ENCODE results near the gene ZNF512B. TPM values are rescaled to one million over a fixed set of nuclear protein-coding genes. Genes with fewer than 3 reads are reported as not detected.

ZNF512B gene
- total and polyA plus RNA-seq, 2 donors (not counting 3 experiments of a cell fraction or from before 2014, with no cell fraction given) = 8.7 to 30.0 TPM

DNA sequence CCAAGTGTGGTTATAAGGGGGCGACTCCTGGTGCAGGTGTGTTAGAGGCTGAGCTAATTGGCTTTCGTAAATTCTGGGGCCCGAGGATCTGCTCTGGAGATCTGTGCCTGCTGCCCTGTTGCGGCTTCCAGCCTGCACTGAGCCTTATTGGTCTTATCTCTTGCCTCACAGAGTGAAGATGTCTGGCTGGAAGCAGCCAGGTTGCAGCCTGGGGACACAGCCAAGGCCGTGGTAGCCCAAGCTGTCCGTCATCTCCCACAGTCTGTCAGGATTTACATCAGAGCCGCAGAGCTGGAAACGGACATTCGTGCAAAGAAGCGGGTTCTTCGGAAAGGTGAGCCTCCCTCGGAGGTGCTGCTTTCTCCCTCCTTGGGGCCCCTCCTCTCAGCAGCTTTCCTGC, 31.2 kb upstream of the ZNF512B start:
- Histone ChIP-seq H3K9ac (replicated peaks; ENCODE audit: extremely low read depth, insufficient read depth, low read length) (no peak overlapping the region), H3K4me3 (replicated peaks in 1 of 3; ENCODE audit: insufficient read depth in 1 of 3, low read depth in 1 of 3, low read length in 3 of 3) (no peak overlapping the region), H3K27ac (ENCODE audit: insufficient read depth, low read depth, low read length) (no peak overlapping the region), H3K4me1 (ENCODE audit: control insufficient read depth, extremely low read depth, insufficient read depth, low read length) (no peaks in the 10 kb centered on the region), H3K27me3 (ENCODE audit: control insufficient read depth in 2 of 2, insufficient read depth in 2 of 2, low read length in 2 of 2) (no peaks in the 10 kb centered on the region), H2AFZ (ENCODE audit: low read depth, low read length) (no peak overlapping the region), H3K36me3 (ENCODE audit: control insufficient read depth in 2 of 2, extremely low read depth in 1 of 2, insufficient read depth in 2 of 2, low read length in 2 of 2) (peaks cover 8 to 56% of the 10 kb centered on the region in 2 experiments), H3K9me1 (replicated peaks; ENCODE audit: control insufficient read depth, extremely low read depth, insufficient read depth, low read length) (no peaks in the 10 kb centered on the region), H3K9me3 (replicated peaks; ENCODE audit: control insufficient read depth, insufficient read depth, low read length) (no peaks in the 10 kb centered on the region), H3K4me2 (ENCODE audit: insufficient read depth, low read length) (no peak overlapping the region), H3K79me2 (ENCODE audit: control insufficient read depth, insufficient read depth, low read length) (no peaks in the 10 kb centered on the region), H4K20me1 (replicated peaks; ENCODE audit: control insufficient read depth, extremely low read depth, insufficient read depth, low read length) (no peaks in the 10 kb centered on the region)
- CTCF ChIA-PET = no interaction called here
- dilution Hi-C loops (cut with MboI; ENCODE audit: extremely low pct_ligation_motif_present, low sequenced_read_pairs) (no loop called here), intact Hi-C loops (cut with micrococcal nuclease) (no loop called here)
- no peak for TF ChIP-seq CTCF (IDR thresholded peaks at IDR 0.05; ENCODE audit: extremely low read depth in 1 of 2, insufficient read depth in 1 of 2, low read depth in 1 of 2, low read length in 2 of 2)
- no peak for TF ChIP-seq JUN (IDR thresholded peaks at IDR 0.05; ENCODE audit: borderline replicate concordance, insufficient read depth, insufficient read length, low read depth)
- no peak for TF ChIP-seq MYC (IDR thresholded peaks at IDR 0.05; ENCODE audit: low read depth, low read length)
- TF ChIP-seq GATA2 (IDR thresholded peaks at IDR 0.05; ENCODE audit: insufficient read depth, insufficient read length, low read depth, low read length) = no peak
- no TSS peak for BruUV-seq (replicated peaks)
- DNase-seq (ENCODE audit: low read depth, low spot score) = no peak
- POLR2A ChIA-PET = interaction anchor here (0.6 kb wide), 1 partner anchor 31 kb away, joined by 5 read pairs; no protein-coding TSS in a partner anchor
- FAIRE-seq = no peak

DNA sequence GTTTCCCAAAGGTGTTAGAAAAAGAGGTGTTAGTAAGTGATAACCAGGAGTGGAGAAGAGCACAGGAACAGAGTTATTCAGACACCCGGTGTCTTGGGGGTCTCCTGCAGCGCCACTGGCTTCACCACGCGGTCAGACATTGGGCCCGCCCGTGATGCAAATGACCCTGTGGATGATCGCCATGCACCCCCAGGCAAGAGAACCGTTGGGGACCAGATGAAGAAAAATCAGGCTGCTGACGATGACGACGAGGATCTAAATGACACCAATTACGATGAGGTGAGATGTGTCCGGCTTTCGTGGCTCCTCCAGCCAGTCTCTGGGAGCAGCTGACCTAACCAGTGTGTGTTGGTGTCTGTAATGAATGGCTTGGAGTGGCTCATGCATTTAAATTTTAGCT, 13.2 kb upstream of the ZNF512B start:
- H3K27ac ChIP-seq (ENCODE audit: insufficient read depth, low read depth, low read length) = no peak overlapping the region
- FAIRE-seq = no peak
- no peak overlapping the region for H2AFZ ChIP-seq (ENCODE audit: low read depth, low read length)
- dilution Hi-C loops (cut with MboI; ENCODE audit: extremely low pct_ligation_motif_present, low sequenced_read_pairs) = no loop called here
- no peaks in the 10 kb centered on the region for H3K9me1 ChIP-seq (replicated peaks; ENCODE audit: control insufficient read depth, extremely low read depth, insufficient read depth, low read length)
- BruUV-seq (replicated peaks) = no TSS peak
- TF ChIP-seq JUN (IDR thresholded peaks at IDR 0.05; ENCODE audit: borderline replicate concordance, insufficient read depth, insufficient read length, low read depth) (no peak), EZH2 (IDR thresholded peaks at IDR 0.05; ENCODE audit: borderline replicate concordance, low read depth, low read length, severe bottlenecking) (no peak), FOS (IDR thresholded peaks at IDR 0.05; ENCODE audit: borderline replicate concordance, insufficient read depth, low read length) (no peak), MYC (IDR thresholded peaks at IDR 0.05; ENCODE audit: low read depth, low read length) (no peak), POLR2AphosphoS5 (IDR thresholded peaks at IDR 0.05; ENCODE audit: insufficient read depth, low read depth, low read length) (no peak), CTCF (IDR thresholded peaks at IDR 0.05; ENCODE audit: extremely low read depth in 1 of 2, insufficient read depth in 1 of 2, low read depth in 1 of 2, low read length in 2 of 2) (no peak)
- TF ChIP-seq, protein P1, sequence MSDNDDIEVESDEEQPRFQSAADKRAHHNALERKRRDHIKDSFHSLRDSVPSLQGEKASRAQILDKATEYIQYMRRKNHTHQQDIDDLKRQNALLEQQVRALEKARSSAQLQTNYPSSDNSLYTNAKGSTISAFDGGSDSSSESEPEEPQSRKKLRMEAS (IDR thresholded peaks at IDR 0.05; ENCODE audit: insufficient read depth, insufficient read length) = no peak
- H3K4me1 ChIP-seq (ENCODE audit: control insufficient read depth, extremely low read depth, insufficient read depth, low read length) = peaks cover 20% of the 10 kb centered on the region
- H3K27me3 ChIP-seq (ENCODE audit: control insufficient read depth in 2 of 2, insufficient read depth in 2 of 2, low read length in 2 of 2) = no peaks in the 10 kb centered on the region
- H3K4me2 ChIP-seq (ENCODE audit: insufficient read depth, low read length) = no peak overlapping the region
- intact Hi-C loops (cut with micrococcal nuclease) = no loop called here
- H3K79me2 ChIP-seq (ENCODE audit: control insufficient read depth, insufficient read depth, low read length) = peaks cover 16% of the 10 kb centered on the region
- no peak overlapping the region for H3K4me3 ChIP-seq (replicated peaks in 1 of 3; ENCODE audit: insufficient read depth in 1 of 3, low read depth in 1 of 3, low read length in 3 of 3)
- CTCF ChIA-PET = interaction anchor here (1.4 to 4.2 kb wide), 3 partner anchors 9 to 75 kb away, joined by 3 to 34 read pairs (median 6); no protein-coding TSS in a partner anchor
- H3K9me3 ChIP-seq (replicated peaks; ENCODE audit: control insufficient read depth, insufficient read depth, low read length) = no peaks in the 10 kb centered on the region
- POLR2A ChIA-PET = no interaction called here
- H4K20me1 ChIP-seq (replicated peaks; ENCODE audit: control insufficient read depth, extremely low read depth, insufficient read depth, low read length) = no peaks in the 10 kb centered on the region
- peaks cover 3 to 12% of the 10 kb centered on the region in 2 experiments for H3K36me3 ChIP-seq (ENCODE audit: control insufficient read depth in 2 of 2, extremely low read depth in 1 of 2, insufficient read depth in 2 of 2, low read length in 2 of 2)
- DNase-seq (ENCODE audit: low read depth, low spot score) = no peak
- no peak overlapping the region for H3K9ac ChIP-seq (replicated peaks; ENCODE audit: extremely low read depth, insufficient read depth, low read length)

Measured in endothelial cell of umbilical vein (primary cell).